HG02884 (cell line): ENCODE measurements around the gene HIP1.
"Not testable (repeated sequence)": the region's sequence is repeated elsewhere in the genome, so short reads cannot be mapped to it uniquely, and the experiment has no call there.

Experiments used
- ATAC-seq: cut with Tn5 transposase; IDR thresholded peaks from one replicate; pipeline ENCODE4 v1.9.1; 2021; ENCODE audit warnings: mild to moderate bottlenecking, moderate library complexity; ENCODE audit not compliant: unreplicated experiment

HIP1 gene

GRCh38 chr7:75583255-75583654, 155.5 kb downstream of the HIP1 start:
- no peak for ATAC-seq

- ATAC-seq, result no peak
Observed at GRCh38 chr7:75579899-75580298, 158.8 kb downstream of the HIP1 start.

GRCh38 chr7:75578081-75578480, 160.7 kb downstream of the HIP1 start:
- no peak for ATAC-seq

GRCh38 chr7:75575488-75576121, 163.1 kb downstream of the HIP1 start:
- no peak for ATAC-seq

- ATAC-seq, result no peak
Observed at GRCh38 chr7:75573477-75574019, 165.2 kb downstream of the HIP1 start.

- no peak for ATAC-seq
Observed at GRCh38 chr7:75572814-75573213, 165.9 kb downstream of the HIP1 start.

GRCh38 chr7:75572396-75572795, 166.3 kb downstream of the HIP1 start:
- no peak for ATAC-seq

GRCh38 chr7:75571209-75571608, 167.5 kb downstream of the HIP1 start:
- ATAC-seq, result no peak

- not testable (repeated sequence) for ATAC-seq
Observed at GRCh38 chr7:75569629-75570282, 169.0 kb downstream of the HIP1 start.

- no peak for ATAC-seq
Observed at GRCh38 chr7:75567948-75568595, 170.7 kb downstream of the HIP1 start.

GRCh38 chr7:75565132-75565837, 173.5 kb downstream of the HIP1 start:
- ATAC-seq, result no peak

- no peak for ATAC-seq
Observed at GRCh38 chr7:75563171-75563570, 175.6 kb downstream of the HIP1 start.

GRCh38 chr7:75559976-75560365, 178.8 kb downstream of the HIP1 start:
- ATAC-seq, result no peak

- no peak for ATAC-seq
Observed at GRCh38 chr7:75559355-75559975, 179.3 kb downstream of the HIP1 start.

GRCh38 chr7:75556835-75557234, 181.9 kb downstream of the HIP1 start:
- ATAC-seq, result not testable (repeated sequence)

- no peak for ATAC-seq
Observed at GRCh38 chr7:75555736-75556135, 183.0 kb downstream of the HIP1 start.

- no peak for ATAC-seq
Observed at GRCh38 chr7:75546237-75547015, 192.3 kb downstream of the HIP1 start.

- ATAC-seq, result no peak
Observed at GRCh38 chr7:75537731-75538130, 201.0 kb downstream of the HIP1 start.

GRCh38 chr7:75536940-75537538, 201.7 kb downstream of the HIP1 start:
- ATAC-seq, result no peak

GRCh38 chr7:75536491-75536890, 202.2 kb downstream of the HIP1 start:
- no peak for ATAC-seq
